ENCODE measurements around the gene DGKZ.

The DGKZ gene

GRCh38 chr11:46337626-46338345, 9.5 kb upstream of the DGKZ start:
- in situ Hi-C loops (cut with HindIII; ENCODE audit: low sequenced_read_pairs): no loop called here
- no peak for TF ChIP-seq CTCF (IDR thresholded peaks at IDR 0.05; ENCODE audit: low read depth, low read length)

GRCh38 chr11:46338636-46338987, 8.7 kb upstream of the DGKZ start:
- no peak overlapping the region for H3K4me3 ChIP-seq (ENCODE audit: low read depth, low read length)
- in situ Hi-C loops (cut with HindIII; ENCODE audit: low sequenced_read_pairs): no loop called here
- TF ChIP-seq CTCF (IDR thresholded peaks at IDR 0.05; ENCODE audit: low read depth, low read length): no peak
- no peak for DNase-seq (ENCODE audit: low read depth, low spot score)

More at GRCh38 chr11:46337626-46338345, 9.5 kb upstream of the DGKZ start:
- DNase-seq (ENCODE audit: low read depth, low spot score): no peak
- no peak overlapping the region for H3K4me3 ChIP-seq (ENCODE audit: low read depth, low read length)

- in situ Hi-C loops (cut with HindIII; ENCODE audit: low sequenced_read_pairs): no loop called here
- DNase-seq (ENCODE audit: low read depth, low spot score): no peak
- H3K4me3 ChIP-seq (ENCODE audit: low read depth, low read length): no peak overlapping the region
- no peak for TF ChIP-seq CTCF (IDR thresholded peaks at IDR 0.05; ENCODE audit: low read depth, low read length)
Measured at GRCh38 chr11:46338988-46339666, 8.1 kb upstream of the DGKZ start.

GRCh38 chr11:46339816-46340215, 7.4 kb upstream of the DGKZ start:
- TF ChIP-seq CTCF (IDR thresholded peaks at IDR 0.05; ENCODE audit: low read depth, low read length): no peak
- in situ Hi-C loops (cut with HindIII; ENCODE audit: low sequenced_read_pairs): no loop called here
- DNase-seq (ENCODE audit: low read depth, low spot score): no peak
- H3K4me3 ChIP-seq (ENCODE audit: low read depth, low read length): no peak overlapping the region

GRCh38 chr11:46341454-46341853, 5.8 kb upstream of the DGKZ start:
- DNase-seq (ENCODE audit: low read depth, low spot score): no peak
- no peak overlapping the region for H3K4me3 ChIP-seq (ENCODE audit: low read depth, low read length)
- no peak for TF ChIP-seq CTCF (IDR thresholded peaks at IDR 0.05; ENCODE audit: low read depth, low read length)
- in situ Hi-C loops (cut with HindIII; ENCODE audit: low sequenced_read_pairs): no loop called here

GRCh38 chr11:46342239-46342638, 5.0 kb upstream of the DGKZ start:
- no peak overlapping the region for H3K4me3 ChIP-seq (ENCODE audit: low read depth, low read length)
- no peak for DNase-seq (ENCODE audit: low read depth, low spot score)
- in situ Hi-C loops (cut with HindIII; ENCODE audit: low sequenced_read_pairs): no loop called here
- no peak for TF ChIP-seq CTCF (IDR thresholded peaks at IDR 0.05; ENCODE audit: low read depth, low read length)

Measured in astrocyte of the spinal cord (primary cell).